G401 (cell line): Measurements from ENCODE around the gene AIM2. TPM values are rescaled to one million over a fixed set of nuclear protein-coding genes. Genes with fewer than 3 reads are reported as not detected.
"Not testable (repeated sequence)": the region's sequence is repeated elsewhere in the genome, so short reads cannot be mapped to it uniquely, and the experiment has no call there.

Experiments
- DNase-seq: peaks from one replicate; pipeline ENCODE4 v3.0.0-alpha.2; 2015; ENCODE audit warnings: low spot score
- in situ Hi-C: cut with HindIII; loops from 2 replicates; pipeline ENCODE4 v1.10.0; 2016; ENCODE audit warnings: low sequenced_read_pairs, mixed read lengths
- total RNA-seq: library from RNA; depleted of rRNA; stranded (reverse); fragments of >200 nt; shearing (Covaris generic); gene quantifications from 2 replicates; pipeline ENCODE4 v1.2.3, GENCODE V29; 2014

The AIM2 gene
- total RNA-seq, 1 experiment from 2014 or later, result not detected

GRCh38 chr1:159084152-159084551, 7.6 kb upstream of the AIM2 start:
- in situ Hi-C loops, result no loop called here
- DNase-seq, result no peak

DNA sequence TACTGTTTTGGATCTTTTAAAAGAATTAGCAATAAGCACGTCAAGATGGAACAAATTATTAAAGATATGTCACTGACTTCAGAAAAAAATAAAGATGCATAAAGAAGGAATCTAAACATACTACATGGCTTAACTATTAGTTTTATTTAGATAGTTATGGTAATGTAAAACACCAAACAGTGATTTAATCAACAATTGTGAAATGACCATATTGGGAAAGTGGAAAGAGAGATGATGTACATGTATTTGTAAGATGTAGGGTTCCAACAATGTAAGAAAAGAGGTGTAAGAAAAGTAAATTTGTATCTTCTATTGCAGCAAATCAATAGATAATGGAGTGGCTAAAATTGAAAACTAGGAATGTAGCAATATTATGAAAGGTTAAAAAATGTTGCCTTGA, 6.4 kb upstream of the AIM2 start:
- no peak for DNase-seq
- in situ Hi-C loops, result no loop called here

DNA sequence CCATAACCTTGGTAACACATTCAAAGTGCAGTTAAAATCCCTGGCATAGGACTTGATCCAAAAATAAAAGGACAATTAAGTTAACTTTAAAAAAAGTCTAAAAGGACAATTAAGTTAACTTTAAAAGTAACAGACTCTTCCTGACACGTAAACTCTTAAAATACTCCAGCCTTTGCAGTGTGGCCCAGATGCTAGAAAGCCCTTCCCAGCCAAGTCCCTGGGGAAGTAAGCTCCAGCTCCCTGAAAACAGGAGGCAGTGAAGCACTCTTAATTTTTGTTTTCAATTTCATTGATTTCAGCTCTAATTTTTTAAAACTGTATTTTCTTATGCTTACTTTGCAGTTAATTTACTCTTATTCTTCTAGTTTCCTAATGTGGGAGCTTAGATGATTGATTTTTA, 5.1 kb upstream of the AIM2 start:
- DNase-seq, result no peak
- in situ Hi-C loops, result no loop called here

- in situ Hi-C loops, result no loop called here
- DNase-seq, result no peak
Measured at GRCh38 chr1:159079525-159079924, 3.0 kb upstream of the AIM2 start.

GRCh38 chr1:159077120-159077961, 775 bp upstream of the AIM2 start:
- in situ Hi-C loops, result no loop called here
- DNase-seq, result no peak

DNA sequence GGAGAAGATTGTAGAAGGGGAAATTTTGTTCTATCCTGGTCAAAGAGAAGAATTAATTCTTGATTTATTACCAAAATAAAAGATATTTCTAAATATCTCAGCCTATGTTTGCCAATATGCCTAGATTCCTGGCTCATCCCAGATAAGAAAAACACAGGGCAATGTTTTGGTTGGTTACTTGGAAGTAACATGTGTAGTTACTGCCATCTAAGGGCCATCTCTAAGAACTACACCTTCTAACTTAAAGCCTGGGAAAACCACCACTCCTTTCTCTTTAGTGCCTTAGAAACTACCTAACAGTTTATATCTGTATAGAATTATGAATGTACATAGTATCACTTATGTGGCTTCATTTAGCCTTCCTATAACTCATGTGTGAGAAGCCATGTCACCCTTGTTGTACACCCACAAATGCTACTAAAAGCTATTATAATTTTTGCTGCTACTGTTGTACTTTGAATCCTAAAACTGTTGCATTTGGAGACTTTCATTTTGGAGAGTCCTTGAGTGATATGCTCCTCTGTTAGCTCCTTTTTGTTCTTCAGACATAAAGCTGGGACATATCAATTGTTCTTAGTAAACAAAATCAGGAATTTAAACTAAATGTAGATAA, 4.5 kb downstream of the AIM2 start:
- peak; percentile 62 for DNase-seq
- in situ Hi-C loops, result no loop called here

- in situ Hi-C loops, result no loop called here
- DNase-seq, result no peak
Measured at GRCh38 chr1:159068886-159069285, 7.7 kb downstream of the AIM2 start.

DNA sequence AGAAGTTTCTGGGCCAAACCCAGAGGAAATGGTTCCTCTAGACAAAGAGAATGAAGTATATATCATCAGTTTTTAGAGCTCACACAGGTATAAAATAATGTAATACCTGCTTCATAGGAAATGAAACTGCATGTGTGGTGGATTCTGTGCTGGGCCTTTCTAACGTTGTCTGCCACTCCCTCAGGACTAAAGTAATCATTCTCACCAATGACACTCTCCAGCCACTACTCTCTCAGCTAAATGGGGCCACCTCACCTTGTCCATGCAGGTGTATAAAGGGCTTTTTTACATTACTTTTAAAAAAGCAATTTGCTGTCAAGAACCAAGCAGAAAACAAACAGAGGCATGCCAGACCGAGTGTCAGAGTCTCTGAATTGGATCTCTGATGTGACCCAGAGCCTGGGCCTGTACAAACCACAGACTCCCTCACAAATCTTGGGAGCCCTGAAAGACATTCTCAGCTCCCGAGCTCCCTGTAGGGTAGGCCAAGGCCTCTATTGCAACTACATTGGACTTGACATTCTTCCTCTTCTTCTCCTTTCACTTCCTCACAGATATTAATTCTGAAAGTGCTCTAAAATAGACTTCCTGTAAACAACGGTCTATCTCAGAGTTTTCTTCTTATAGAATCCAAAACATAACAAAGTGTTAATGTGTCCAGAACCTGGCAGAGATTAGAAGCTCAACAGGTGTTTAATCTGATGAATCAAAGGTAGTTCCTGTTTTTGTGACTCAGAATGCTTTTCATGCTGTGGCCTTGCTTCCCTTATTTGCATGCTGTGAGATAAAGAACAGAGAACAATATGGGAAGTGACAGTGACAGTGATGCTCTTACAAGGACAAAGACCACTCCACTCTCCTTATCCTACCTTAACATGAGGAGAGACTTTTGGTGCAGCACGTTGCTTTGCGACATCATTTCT, 8.6 kb downstream of the AIM2 start:
- DNase-seq, result no peak
- in situ Hi-C loops, result no loop called here

GRCh38 chr1:159066108-159066507, 10.5 kb downstream of the AIM2 start:
- DNase-seq, result peak; percentile 60
- in situ Hi-C loops, result no loop called here

DNA sequence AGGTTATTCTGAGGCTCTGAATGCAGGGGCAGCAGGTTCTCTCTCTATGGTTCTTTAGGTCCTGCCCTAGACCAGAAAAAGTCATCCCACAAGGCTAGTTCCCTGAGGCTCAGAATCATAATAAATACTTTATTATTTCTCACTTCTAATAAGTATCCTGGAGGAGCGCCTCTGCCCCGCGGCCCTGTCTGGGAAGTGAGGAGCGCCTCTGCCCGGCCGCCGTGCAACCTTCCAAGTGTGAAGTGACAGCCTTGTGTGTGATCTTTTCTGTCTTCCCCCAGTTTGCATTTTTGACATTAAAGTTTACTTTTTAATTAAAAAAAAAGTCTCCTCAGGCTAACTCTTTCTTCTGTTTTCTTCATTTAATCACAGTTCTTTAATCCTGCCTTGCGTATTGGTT, 11.5 kb downstream of the AIM2 start:
- in situ Hi-C loops, result no loop called here
- DNase-seq, result no peak

DNA sequence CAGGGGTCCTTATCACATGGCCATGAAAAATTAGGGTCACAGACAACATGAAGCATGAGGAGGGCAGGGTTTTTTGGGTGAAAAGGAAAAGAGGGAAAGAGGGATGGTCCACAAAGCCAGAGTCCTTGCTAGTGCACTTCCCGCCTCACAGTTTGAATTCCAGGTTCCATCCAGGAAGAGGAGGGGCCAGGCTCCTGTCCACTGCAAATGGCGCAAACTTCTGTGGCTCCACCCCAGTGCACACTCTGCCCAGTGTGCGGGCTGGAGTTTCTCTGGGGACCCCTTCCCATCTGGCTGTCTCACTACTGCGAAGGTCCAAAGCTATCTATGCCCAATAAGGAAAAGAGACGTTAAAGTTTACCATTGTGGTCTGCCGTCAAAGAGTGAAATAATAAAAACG, 17.8 kb downstream of the AIM2 start:
- in situ Hi-C loops, result no loop called here
- no peak for DNase-seq

DNA sequence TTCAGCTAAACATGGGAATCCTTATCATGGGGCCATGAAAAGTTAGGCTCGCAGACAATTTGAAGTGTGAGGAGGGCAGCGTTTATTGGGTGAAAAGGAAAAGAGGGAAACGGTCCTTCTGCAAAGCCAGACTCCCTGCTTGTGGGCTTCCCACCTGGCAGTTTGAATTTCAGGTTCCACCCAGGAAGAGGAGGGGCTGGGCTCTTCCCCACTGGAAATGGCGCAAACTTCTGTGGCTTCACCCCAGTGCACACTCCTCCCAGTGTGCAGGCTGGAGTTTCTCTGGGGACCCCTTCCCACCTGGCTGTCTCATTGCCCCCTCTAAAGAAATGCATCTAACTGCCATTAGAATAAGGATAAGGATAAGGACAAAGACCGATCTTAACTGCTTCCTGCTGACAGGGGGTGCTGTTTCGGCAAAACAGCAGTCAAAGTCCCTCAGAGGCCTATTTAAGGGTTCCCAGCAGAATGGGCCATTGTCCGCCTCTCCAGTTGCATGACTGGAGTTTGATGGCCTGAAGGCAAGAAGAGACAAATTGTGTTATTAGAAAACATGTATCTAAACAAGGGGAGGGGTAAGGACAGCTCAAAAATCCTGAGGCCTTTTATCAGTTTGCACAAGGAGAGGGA, 20.4 kb downstream of the AIM2 start:
- in situ Hi-C loops, result no loop called here
- DNase-seq, result no peak

DNA sequence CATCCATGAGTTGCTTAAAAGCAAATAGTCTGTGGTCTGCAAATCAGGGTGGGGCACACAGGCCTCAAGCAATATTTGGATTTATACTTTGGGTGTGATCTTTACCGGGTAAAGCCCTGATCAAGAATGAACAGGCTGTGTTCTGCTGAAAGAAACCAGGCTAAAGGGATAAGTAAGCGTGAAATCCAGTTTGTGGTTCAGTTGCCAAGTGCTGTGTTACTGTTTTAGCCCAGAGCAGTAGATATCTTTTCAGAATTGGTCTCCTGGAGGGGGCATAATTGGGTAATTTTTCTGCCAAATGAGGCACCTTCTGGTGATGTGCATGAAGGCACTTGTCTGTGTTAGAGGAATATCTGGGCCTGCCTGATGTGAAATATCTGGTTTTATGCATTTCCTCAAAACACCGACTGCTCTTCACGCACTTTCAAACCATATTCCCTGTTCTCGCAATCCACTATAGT, 21.4 kb downstream of the AIM2 start:
- peak; percentile 11 for DNase-seq
- in situ Hi-C loops, result no loop called here

DNA sequence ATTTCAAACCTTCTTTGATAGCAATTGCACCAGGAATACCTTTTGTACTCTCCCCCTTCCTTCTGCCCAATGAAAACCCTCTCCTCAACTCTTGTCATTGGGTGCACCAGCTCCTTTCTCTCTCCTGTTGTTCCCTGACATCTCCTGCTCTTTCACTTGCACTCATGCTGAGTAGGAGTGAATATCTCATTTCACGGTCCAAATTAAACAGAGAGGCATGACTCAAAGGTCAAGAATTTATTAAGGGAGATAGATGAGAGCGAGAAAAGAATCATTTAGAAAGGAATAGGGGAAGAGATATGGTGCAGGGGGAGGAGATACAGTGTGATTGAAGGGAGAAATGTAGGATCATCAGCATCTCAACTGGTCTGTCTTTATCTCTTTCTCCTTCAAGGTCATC, 22.1 kb downstream of the AIM2 start:
- in situ Hi-C loops, result no loop called here
- no peak for DNase-seq

DNA sequence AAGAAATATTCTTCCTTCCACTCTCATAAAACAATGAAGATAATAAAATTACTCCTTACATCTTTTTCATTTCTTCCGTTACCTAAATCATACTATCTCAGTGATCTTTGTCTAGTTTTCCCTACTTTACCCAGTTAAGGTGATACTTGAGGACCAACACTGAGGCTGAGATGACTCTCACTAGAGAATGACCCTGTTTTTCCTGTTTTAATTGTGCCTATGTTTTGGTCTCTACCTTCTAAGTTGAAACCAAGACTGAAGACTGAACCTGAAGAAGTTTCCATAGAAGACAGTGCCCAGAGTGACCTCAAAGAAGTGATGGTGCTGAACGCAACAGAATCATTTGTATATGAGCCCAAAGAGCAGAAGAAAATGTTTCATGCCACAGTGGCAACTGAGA, 25.1 kb downstream of the AIM2 start:
- DNase-seq, result no peak

GRCh38 chr1:159046486-159046885, 30.1 kb downstream of the AIM2 start:
- DNase-seq, in situ Hi-C loops: not testable (repeated sequence)

More for the DNA sequence above, 25.1 kb downstream of the AIM2 start:
- in situ Hi-C loops, result no loop called here

DNA sequence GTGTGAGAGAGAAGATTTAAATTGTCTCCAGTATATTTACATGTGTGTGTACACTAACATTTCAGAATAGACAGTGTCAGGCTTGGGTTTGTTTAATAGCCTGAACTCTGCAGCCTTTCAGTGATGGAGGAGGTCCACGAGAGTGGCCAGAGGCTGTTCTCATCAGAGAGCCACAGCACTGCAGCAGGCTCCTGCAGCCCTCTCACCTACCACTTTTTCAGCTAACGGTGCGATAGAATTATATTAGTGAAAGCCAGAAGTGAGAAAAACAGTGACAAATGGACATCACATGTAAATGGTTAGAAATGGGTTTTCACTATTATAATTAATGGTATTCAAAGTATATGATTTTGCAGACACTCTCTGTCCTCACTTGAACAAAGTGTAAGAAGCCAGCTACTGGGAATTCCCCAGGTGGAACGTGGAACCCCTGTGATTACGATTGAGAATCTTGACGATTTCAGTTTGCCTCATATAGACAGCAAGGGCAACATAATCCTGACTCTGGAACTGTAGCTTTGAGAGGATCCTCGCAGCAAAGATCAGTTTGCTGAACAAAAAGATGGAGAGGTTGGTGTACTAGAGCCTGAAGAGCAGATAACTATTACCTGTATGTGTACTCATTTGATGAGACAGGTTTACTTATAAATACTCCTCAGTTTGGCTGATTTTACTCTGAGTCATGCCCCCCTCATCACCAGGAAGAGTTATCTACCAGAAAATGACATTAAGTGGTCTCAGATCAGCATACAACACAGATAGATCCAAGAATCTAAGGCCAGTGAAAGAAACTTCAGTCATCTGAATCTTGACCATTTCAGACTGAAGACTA, 35.5 kb downstream of the AIM2 start:
- in situ Hi-C loops, result no loop called here
- DNase-seq, result no peak

GRCh38 chr1:159040206-159040605, 36.4 kb downstream of the AIM2 start:
- no peak for DNase-seq
- in situ Hi-C loops, result no loop called here
